HepG2 (cell line): ENCODE measurements around the gene PIP5KL1. TPM values are rescaled to one million over a fixed set of nuclear protein-coding genes. Genes with fewer than 3 reads are reported as not detected.

Source experiments
- CREBL2 ChIP-seq: sonication (generic); formaldehyde crosslinking; IDR thresholded peaks from 2 replicates; pipeline ENCODE4 v1.8.1; 2023; ENCODE audit warnings: missing genetic modification reagents, mild to moderate bottlenecking, borderline replicate concordance
- DMTF1 ChIP-seq: sonication (generic); formaldehyde crosslinking; IDR thresholded peaks from 2 replicates; pipeline ENCODE4 v1.4.0; 2020; ENCODE audit warnings: mild to moderate bottlenecking, missing genetic modification reagents
- ESRRA ChIP-seq: sonication (generic); formaldehyde crosslinking; IDR thresholded peaks from 2 replicates; pipeline ENCODE4 v1.5.1; 2020; ENCODE audit warnings: mild to moderate bottlenecking, low read depth, missing genetic modification reagents
- IRF2 ChIP-seq: IDR thresholded peaks from 2 replicates; pipeline ENCODE4 v1.6.1; 2018; ENCODE audit warnings: missing genetic modification reagents, missing compliant biosample characterization
- MATR3 ChIP-seq: sonication (generic); formaldehyde crosslinking; IDR thresholded peaks from 2 replicates; pipeline ENCODE4 v1.4.0; 2020; ENCODE audit warnings: missing genetic modification reagents
- MEIS2 ChIP-seq: sonication (generic); formaldehyde crosslinking; IDR thresholded peaks from 2 replicates; pipeline ENCODE4 v1.9.0; 2021; ENCODE audit warnings: mild to moderate bottlenecking, missing genetic modification reagents
- MXI1 ChIP-seq: IDR thresholded peaks from 3 replicates; pipeline ENCODE4 v1.6.1; 2012; ENCODE audit warnings: low read depth, low read length, inconsistent platforms, borderline replicate concordance
- PHF20 ChIP-seq: sonication (generic); formaldehyde crosslinking; IDR thresholded peaks from 2 replicates; pipeline ENCODE4 v1.5.0; 2020; ENCODE audit warnings: mild to moderate bottlenecking, missing genetic modification reagents
- YEATS4 ChIP-seq: sonication (generic); formaldehyde crosslinking; IDR thresholded peaks from 2 replicates; pipeline ENCODE4 v1.4.0; 2020; ENCODE audit warnings: missing genetic modification reagents, borderline replicate concordance
- ZNF18 ChIP-seq: sonication (generic); formaldehyde crosslinking; IDR thresholded peaks from 2 replicates; pipeline ENCODE4 v1.8.0; 2022; ENCODE audit warnings: mild to moderate bottlenecking, missing genetic modification reagents; ENCODE audit not compliant: insufficient replicate concordance
- ZNF205 ChIP-seq: IDR thresholded peaks from 2 replicates; pipeline ENCODE4 v1.6.1; 2018; ENCODE audit warnings: missing biosample characterization, missing genetic modification reagents
- ZNF251 ChIP-seq: sonication (generic); formaldehyde crosslinking; IDR thresholded peaks from 2 replicates; pipeline ENCODE4 v1.9.0; 2021; ENCODE audit warnings: mild to moderate bottlenecking, missing genetic modification reagents
- ZNF562 ChIP-seq: sonication (generic); formaldehyde crosslinking; IDR thresholded peaks from 2 replicates; pipeline ENCODE4 v1.8.0; 2022; ENCODE audit warnings: missing genetic modification reagents, borderline replicate concordance
- ZUFSP ChIP-seq: sonication (generic); formaldehyde crosslinking; IDR thresholded peaks from 2 replicates; pipeline ENCODE4 v1.9.0; 2021; ENCODE audit warnings: missing genetic modification reagents, mild to moderate bottlenecking, borderline replicate concordance
- polyA plus RNA-seq, 8 experiments: library from polyadenylated mRNA; depleted of rRNA in 3 of 8; stranded (reverse) in 7 of 8; unstranded in 1 of 8; fragments of >200 nt; fragmentation: Illumina TruSeq in 4 of 8; extraction: Trizol in 4 of 8; gene quantifications; 2 replicates each; pipeline versions ENCODE4 v1.2.1 to v1.2.3, GENCODE V29; 2011 to 2016; ENCODE audit warnings: low read depth in 4 of 8, missing spikeins in 1 of 8, mixed read lengths in 1 of 8; ENCODE audit not compliant: insufficient read depth in 1 of 8
- total RNA-seq, 5 experiments: library from RNA; depleted of rRNA; stranded (reverse); fragments of >200 nt; fragmentation: Illumina TruSeq; extraction: Trizol; gene quantifications; 2 replicates each; pipeline ENCODE4 v1.2.3, GENCODE V29; 2016; ENCODE audit warnings: low read depth in 1 of 5
- TF ChIP-seq, protein P1 (sequence below): sonication (generic); formaldehyde crosslinking; IDR thresholded peaks from 2 replicates; pipeline ENCODE4 v1.9.0; 2022; ENCODE audit warnings: low read depth, missing genetic modification reagents
- TF ChIP-seq, protein P2 (sequence below): sonication (generic); formaldehyde crosslinking; IDR thresholded peaks from 2 replicates; pipeline ENCODE4 v1.8.1; 2023; ENCODE audit warnings: mild to moderate bottlenecking, inconsistent platforms, moderate library complexity, missing genetic modification reagents, borderline replicate concordance
- TF ChIP-seq, protein P3 (sequence below): sonication (generic); formaldehyde crosslinking; IDR thresholded peaks from 2 replicates; pipeline ENCODE4 v1.5.0; 2020; ENCODE audit warnings: missing genetic modification reagents

The PIP5KL1 gene
- total and polyA plus RNA-seq, 2 of the 13 experiments (the other 11 are each of a cell fraction or from before 2014, with no cell fraction given), result 0.20 to 0.49 TPM

GRCh38 chr9:127937388-127938297 lies 7.1 kb upstream of the PIP5KL1 start, which contains the start of gene DPM2 (continued):
- no peak for TF ChIP-seq MATR3 (CRISPR knock-in tag)
- TF ChIP-seq ZNF205 (CRISPR knock-in tag), result no peak
- TF ChIP-seq YEATS4 (CRISPR knock-in tag), result peak; percentile 59; the same call in 1 of the 2 replicates
- TF ChIP-seq CREBL2 (CRISPR knock-in tag), result no peak
- TF ChIP-seq, protein P1, sequence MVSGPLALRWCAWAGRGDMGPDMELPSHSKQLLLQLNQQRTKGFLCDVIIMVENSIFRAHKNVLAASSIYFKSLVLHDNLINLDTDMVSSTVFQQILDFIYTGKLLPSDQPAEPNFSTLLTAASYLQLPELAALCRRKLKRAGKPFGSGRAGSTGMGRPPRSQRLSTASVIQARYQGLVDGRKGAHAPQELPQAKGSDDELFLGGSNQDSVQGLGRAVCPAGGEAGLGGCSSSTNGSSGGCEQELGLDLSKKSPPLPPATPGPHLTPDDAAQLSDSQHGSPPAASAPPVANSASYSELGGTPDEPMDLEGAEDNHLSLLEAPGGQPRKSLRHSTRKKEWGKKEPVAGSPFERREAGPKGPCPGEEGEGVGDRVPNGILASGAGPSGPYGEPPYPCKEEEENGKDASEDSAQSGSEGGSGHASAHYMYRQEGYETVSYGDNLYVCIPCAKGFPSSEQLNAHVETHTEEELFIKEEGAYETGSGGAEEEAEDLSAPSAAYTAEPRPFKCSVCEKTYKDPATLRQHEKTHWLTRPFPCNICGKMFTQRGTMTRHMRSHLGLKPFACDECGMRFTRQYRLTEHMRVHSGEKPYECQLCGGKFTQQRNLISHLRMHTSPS (CRISPR knock-in tag), result peak; percentile 43
- no peak; the same call in 1 of the 2 replicates for TF ChIP-seq MEIS2 (CRISPR knock-in tag)
- TF ChIP-seq DMTF1 (CRISPR knock-in tag), result no peak
- TF ChIP-seq, protein P2, sequence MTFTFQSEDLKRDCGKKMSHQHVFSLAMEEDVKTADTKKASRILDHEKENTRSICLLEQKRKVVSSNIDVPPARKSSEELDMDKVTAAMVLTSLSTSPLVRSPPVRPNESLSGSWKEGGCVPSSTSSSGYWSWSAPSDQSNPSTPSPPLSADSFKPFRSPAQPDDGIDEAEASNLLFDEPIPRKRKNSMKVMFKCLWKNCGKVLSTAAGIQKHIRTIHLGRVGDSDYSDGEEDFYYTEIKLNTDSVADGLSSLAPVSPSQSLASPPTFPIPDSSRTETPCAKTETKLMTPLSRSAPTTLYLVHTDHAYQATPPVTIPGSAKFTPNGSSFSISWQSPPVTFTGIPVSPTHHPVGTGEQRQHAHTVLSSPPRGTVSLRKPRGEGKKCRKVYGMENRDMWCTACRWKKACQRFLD (CRISPR knock-in tag), result no peak
- TF ChIP-seq ZNF562, result no peak
- peak; percentile 88 for TF ChIP-seq PHF20
- TF ChIP-seq ESRRA (CRISPR knock-in tag), result no peak
- no peak for TF ChIP-seq ZNF251 (CRISPR knock-in tag)
- TF ChIP-seq, protein P3, sequence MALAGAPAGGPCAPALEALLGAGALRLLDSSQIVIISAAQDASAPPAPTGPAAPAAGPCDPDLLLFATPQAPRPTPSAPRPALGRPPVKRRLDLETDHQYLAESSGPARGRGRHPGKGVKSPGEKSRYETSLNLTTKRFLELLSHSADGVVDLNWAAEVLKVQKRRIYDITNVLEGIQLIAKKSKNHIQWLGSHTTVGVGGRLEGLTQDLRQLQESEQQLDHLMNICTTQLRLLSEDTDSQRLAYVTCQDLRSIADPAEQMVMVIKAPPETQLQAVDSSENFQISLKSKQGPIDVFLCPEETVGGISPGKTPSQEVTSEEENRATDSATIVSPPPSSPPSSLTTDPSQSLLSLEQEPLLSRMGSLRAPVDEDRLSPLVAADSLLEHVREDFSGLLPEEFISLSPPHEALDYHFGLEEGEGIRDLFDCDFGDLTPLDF (CRISPR knock-in tag), result peak; percentile 81; the same call in 1 of the 2 replicates
- TF ChIP-seq ZUFSP (CRISPR knock-in tag), result no peak
- peak; percentile 86 for TF ChIP-seq IRF2
- peak; percentile 72; the same call in 1 of the 3 replicates for TF ChIP-seq MXI1
- TF ChIP-seq ZNF18 (CRISPR knock-in tag), result no peak
